Activated naive CD8-positive, alpha-beta T cell treated with anti-CD3 and anti-CD28 coated beads for 36 hours (primary cell): Measurements from ENCODE around the gene MRPL33. TPM values are rescaled to one million over a fixed set of nuclear protein-coding genes. Genes with fewer than 3 reads are reported as not detected.

ENCODE experiments used
- DNase-seq: peaks from one replicate; pipeline ENCODE4 v3.0.0; 2021
- H3K27ac Mint-ChIP-seq: one replicate; pipeline ENCODE4 v1.8.0; 2022; ENCODE audit warnings: mild to moderate bottlenecking, moderate library complexity, mixed read lengths
- H3K27me3 Mint-ChIP-seq: one replicate; pipeline ENCODE4 v1.8.0; 2022; ENCODE audit warnings: mild to moderate bottlenecking, mixed read lengths
- H3K36me3 Mint-ChIP-seq: one replicate; pipeline ENCODE4 v1.8.0; 2021; ENCODE audit warnings: mild to moderate bottlenecking, mixed read lengths
- H3K4me1 Mint-ChIP-seq: one replicate; pipeline ENCODE4 v1.8.0; 2021; ENCODE audit warnings: mixed read lengths
- H3K4me3 Mint-ChIP-seq: one replicate; pipeline ENCODE4 v1.8.0; 2022; ENCODE audit warnings: mild to moderate bottlenecking, moderate library complexity, mixed read lengths
- H3K9me3 Mint-ChIP-seq: one replicate; pipeline ENCODE4 v1.8.0; 2022; ENCODE audit warnings: mixed read lengths
- total RNA-seq, 2 experiments: library from RNA; stranded (reverse); gene quantifications; one replicate each; pipeline ENCODE4 v1.2.3, GENCODE V29; 2021

Gene MRPL33
- total RNA-seq, 2 experiments from 2014 or later, result 68.9 to 82.6 TPM

DNA sequence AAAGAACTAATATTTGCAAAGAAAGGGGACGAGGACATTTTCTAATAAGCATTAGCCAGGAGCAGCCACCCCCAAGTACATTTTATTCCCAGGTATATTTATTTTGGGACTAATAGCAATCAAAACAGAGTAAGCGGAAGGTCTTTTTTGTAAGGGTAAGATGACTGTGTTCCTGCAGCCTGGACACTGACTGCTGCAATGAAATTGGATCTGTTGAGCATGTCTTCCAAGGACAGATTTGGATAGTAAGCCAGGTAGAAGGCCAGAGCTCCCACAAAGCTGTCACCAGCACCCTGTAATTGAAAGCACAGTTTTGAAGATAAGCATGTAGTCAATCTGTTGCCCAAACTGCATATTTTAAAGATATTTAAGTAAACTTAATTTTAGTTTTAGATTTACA, 10.0 kb downstream of the MRPL33 start:
- Mint-ChIP-seq H3K4me1 (peaks cover 26% of the 10 kb centered on the region), H3K27me3 (no peaks in the 10 kb centered on the region), H3K9me3 (no peaks in the 10 kb centered on the region), H3K27ac (no peak overlapping the region), H3K36me3 (peaks cover 27% of the 10 kb centered on the region), H3K4me3 (no peak overlapping the region)
- no peak for DNase-seq

DNA sequence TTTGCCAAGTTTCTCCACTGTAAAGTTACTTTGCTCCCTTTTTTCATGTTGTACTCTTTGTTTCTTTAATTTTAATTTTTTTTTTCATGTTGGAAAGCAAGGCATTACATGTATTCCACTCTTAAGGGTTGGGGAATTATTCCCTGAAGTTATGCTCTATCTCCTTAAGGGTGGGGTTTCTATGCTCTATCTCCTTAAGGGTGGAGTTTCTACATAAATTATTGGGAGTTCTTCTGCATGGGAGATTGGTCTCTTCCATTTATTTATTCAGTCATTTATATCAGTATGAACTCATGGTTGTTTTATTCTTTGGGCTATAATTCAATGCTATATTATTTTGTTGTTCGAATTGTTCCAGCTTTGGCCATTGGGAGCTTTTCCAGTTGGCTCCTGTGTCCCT, 11.2 kb downstream of the MRPL33 start:
- no peak for DNase-seq
- Mint-ChIP-seq H3K27ac (no peak overlapping the region), H3K36me3 (peaks cover 23% of the 10 kb centered on the region), H3K4me3 (no peak overlapping the region), H3K27me3 (no peaks in the 10 kb centered on the region), H3K4me1 (peaks cover 19% of the 10 kb centered on the region), H3K9me3 (no peaks in the 10 kb centered on the region)

- H3K36me3 Mint-ChIP-seq, result no peaks in the 10 kb centered on the region
- no peak overlapping the region for H3K27ac Mint-ChIP-seq
- peaks cover 2% of the 10 kb centered on the region for H3K4me1 Mint-ChIP-seq
- no peaks in the 10 kb centered on the region for H3K27me3 Mint-ChIP-seq
- no peak for DNase-seq
- no peaks in the 10 kb centered on the region for H3K9me3 Mint-ChIP-seq
- no peak overlapping the region for H3K4me3 Mint-ChIP-seq
These were observed 19.3 kb downstream of the MRPL33 start for GRCh38 chr2:27790796-27791195.

GRCh38 chr2:27792759-27793158, 21.2 kb downstream of the MRPL33 start:
- Mint-ChIP-seq H3K36me3 (peaks cover 1% of the 10 kb centered on the region), H3K4me1 (peaks cover 2% of the 10 kb centered on the region), H3K9me3 (no peaks in the 10 kb centered on the region), H3K27me3 (no peaks in the 10 kb centered on the region), H3K27ac (no peak overlapping the region), H3K4me3 (no peak overlapping the region)
- DNase-seq, result no peak

GRCh38 chr2:27795093-27795834, 23.7 kb downstream of the MRPL33 start:
- Mint-ChIP-seq H3K4me1 (peaks cover 2% of the 10 kb centered on the region), H3K27ac (peak overlapping the region; percentile 17), H3K36me3 (peaks cover 1% of the 10 kb centered on the region), H3K9me3 (no peaks in the 10 kb centered on the region), H3K4me3 (no peak overlapping the region), H3K27me3 (no peaks in the 10 kb centered on the region)
- DNase-seq, result no peak

- no peak overlapping the region for H3K27ac Mint-ChIP-seq
- H3K4me1 Mint-ChIP-seq, result peaks cover 2% of the 10 kb centered on the region
- DNase-seq, result no peak
- no peak overlapping the region for H3K4me3 Mint-ChIP-seq
- H3K9me3 Mint-ChIP-seq, result no peaks in the 10 kb centered on the region
- H3K27me3 Mint-ChIP-seq, result no peaks in the 10 kb centered on the region
- peaks cover 1% of the 10 kb centered on the region for H3K36me3 Mint-ChIP-seq
These were observed 24.4 kb downstream of the MRPL33 start for GRCh38 chr2:27795868-27796277.

GRCh38 chr2:27796791-27797765, 25.6 kb downstream of the MRPL33 start:
- no peak overlapping the region for H3K4me3 Mint-ChIP-seq
- H3K27ac Mint-ChIP-seq, result peak overlapping the region; percentile 51
- DNase-seq, result no peak
- no peaks in the 10 kb centered on the region for H3K27me3 Mint-ChIP-seq
- peaks cover 1% of the 10 kb centered on the region for H3K36me3 Mint-ChIP-seq
- no peaks in the 10 kb centered on the region for H3K9me3 Mint-ChIP-seq
- peaks cover 2% of the 10 kb centered on the region for H3K4me1 Mint-ChIP-seq

DNA sequence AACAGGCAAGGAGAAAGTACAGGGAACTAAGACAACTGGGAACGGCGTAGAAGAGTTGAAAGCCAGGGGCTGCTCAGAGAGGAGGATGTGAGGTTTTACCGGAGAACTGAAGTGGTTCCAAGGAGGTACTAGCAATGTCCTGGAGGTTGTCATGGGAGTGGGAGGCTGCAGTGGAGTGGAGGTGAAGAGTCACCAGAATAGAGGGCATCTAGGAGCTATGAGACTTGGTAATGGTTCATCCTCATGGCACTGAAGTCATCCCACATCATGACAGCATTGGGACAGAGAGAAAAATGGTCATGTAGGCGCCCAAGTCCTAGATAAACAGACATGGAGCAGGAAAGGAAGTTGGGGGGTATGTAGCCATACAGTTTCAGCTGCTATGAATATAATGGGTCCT, 26.3 kb downstream of the MRPL33 start:
- Mint-ChIP-seq H3K4me1 (peaks cover 2% of the 10 kb centered on the region), H3K27me3 (no peaks in the 10 kb centered on the region), H3K36me3 (peaks cover 1% of the 10 kb centered on the region), H3K9me3 (no peaks in the 10 kb centered on the region), H3K27ac (no peak overlapping the region), H3K4me3 (no peak overlapping the region)
- DNase-seq, result no peak

DNA sequence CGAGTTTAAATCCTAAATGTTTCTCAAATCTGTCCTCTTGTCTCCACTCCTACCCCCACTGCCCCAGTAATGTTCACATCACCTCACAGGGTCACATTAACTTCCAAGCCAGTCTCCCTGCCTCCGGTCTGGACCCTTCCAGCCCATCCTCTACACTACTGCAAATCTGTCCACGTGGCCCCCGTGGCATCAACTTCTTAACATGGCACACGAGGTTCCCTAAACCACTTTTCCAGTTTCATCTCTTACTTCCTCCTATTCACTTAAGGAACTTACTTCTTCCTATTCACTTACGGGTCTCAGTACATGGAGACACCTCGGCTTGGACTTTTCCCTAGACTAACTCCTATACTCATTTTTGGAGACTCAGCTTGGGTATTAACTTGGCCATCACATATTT, 27.0 kb downstream of the MRPL33 start:
- Mint-ChIP-seq H3K27ac (no peak overlapping the region), H3K4me3 (no peak overlapping the region), H3K4me1 (peaks cover 2% of the 10 kb centered on the region), H3K9me3 (no peaks in the 10 kb centered on the region), H3K27me3 (no peaks in the 10 kb centered on the region), H3K36me3 (peaks cover 1% of the 10 kb centered on the region)
- no peak for DNase-seq

GRCh38 chr2:27798948-27799645, 27.6 kb downstream of the MRPL33 start:
- Mint-ChIP-seq H3K4me1 (peaks cover 2% of the 10 kb centered on the region), H3K27me3 (no peaks in the 10 kb centered on the region), H3K4me3 (no peak overlapping the region), H3K9me3 (no peaks in the 10 kb centered on the region), H3K36me3 (peaks cover 1% of the 10 kb centered on the region), H3K27ac (no peak overlapping the region)
- DNase-seq, result no peak

DNA sequence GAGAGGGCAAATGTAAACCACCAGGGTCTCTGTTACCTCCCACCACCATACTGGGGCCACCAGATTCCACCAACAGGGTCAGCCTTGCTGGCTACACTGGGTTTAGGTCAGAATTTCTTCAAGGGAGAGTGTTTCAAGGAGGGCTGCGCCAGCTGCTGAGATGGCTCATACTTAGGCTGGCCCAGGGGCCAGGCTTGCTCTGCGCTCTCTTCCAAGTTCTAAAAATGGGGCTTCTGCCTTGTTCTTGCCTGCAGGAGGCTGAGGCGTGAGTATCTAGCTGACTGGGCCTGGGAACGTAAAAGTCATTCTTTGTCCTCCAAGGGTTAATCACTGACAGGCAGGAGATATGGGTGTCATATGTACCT, 28.1 kb downstream of the MRPL33 start:
- H3K4me3 Mint-ChIP-seq, result no peak overlapping the region
- peaks cover 1% of the 10 kb centered on the region for H3K36me3 Mint-ChIP-seq
- H3K27ac Mint-ChIP-seq, result no peak overlapping the region
- H3K27me3 Mint-ChIP-seq, result no peaks in the 10 kb centered on the region
- no peaks in the 10 kb centered on the region for H3K9me3 Mint-ChIP-seq
- DNase-seq, result no peak
- H3K4me1 Mint-ChIP-seq, result peaks cover 2% of the 10 kb centered on the region

DNA sequence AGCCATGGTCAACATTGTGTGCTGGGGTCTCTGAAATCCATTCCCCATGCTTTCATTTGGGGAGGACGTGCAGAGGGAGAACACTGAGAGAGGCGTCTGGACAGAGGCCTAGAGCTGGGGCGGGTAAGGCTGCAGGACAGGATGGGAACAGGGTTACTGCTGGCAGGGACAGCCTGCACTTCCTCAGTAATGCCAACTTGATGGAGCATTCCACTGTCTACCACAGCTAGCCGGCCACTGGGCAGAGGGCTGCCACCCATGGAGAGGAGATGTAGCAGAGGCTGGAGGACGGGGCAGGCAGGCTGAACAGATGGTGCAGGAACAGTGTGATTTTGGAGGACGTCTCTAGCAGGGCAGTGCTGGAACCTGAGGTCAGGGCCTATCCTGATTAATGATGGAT, 29.3 kb downstream of the MRPL33 start:
- Mint-ChIP-seq H3K4me1 (no peaks in the 10 kb centered on the region), H3K27ac (no peak overlapping the region), H3K36me3 (peaks cover under 1% of the 10 kb centered on the region), H3K27me3 (no peaks in the 10 kb centered on the region), H3K9me3 (no peaks in the 10 kb centered on the region), H3K4me3 (no peak overlapping the region)
- no peak for DNase-seq

DNA sequence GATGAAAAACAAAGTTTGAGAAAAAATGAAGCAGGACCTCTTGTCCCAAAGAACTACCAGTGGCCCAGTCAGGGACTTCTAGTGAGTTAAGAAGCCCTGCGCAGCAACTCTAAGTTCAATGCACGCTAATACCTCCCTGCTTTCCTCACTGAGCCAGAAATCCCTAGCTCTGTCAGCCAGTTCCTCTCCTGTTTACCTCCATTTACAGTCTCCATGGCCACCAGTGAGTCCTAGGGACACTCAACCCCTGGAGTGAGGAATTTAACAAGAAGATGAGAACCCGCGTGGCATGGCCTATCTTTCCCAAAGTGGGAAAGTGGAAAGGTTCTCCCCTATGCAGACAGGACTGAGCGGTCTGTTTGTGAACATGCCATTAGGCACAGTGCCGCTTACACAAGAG, 31.0 kb downstream of the MRPL33 start:
- H3K4me3 Mint-ChIP-seq, result no peak overlapping the region
- H3K27me3 Mint-ChIP-seq, result no peaks in the 10 kb centered on the region
- no peak overlapping the region for H3K27ac Mint-ChIP-seq
- H3K36me3 Mint-ChIP-seq, result no peaks in the 10 kb centered on the region
- no peaks in the 10 kb centered on the region for H3K4me1 Mint-ChIP-seq
- DNase-seq, result no peak
- H3K9me3 Mint-ChIP-seq, result no peaks in the 10 kb centered on the region

DNA sequence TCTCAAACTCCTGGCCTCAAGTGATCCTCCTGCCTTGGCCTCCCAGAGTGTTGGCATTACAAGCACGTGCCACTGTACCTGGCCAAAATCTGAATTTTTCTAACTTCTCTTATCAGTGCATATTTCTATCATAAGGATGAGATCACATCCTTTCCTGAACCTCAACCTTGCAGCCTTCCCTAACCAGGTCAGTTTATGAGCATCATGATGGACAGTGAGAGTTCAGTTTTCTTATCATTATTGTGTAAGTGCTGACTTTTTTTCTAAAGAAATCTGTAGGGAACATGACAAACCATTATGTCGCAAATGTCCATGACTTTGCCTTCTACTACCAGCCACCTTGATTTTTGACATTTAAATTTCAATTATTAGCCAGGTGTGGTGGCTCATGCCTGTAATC, 31.5 kb downstream of the MRPL33 start:
- Mint-ChIP-seq H3K9me3 (no peaks in the 10 kb centered on the region), H3K27me3 (no peaks in the 10 kb centered on the region), H3K36me3 (no peaks in the 10 kb centered on the region), H3K4me1 (no peaks in the 10 kb centered on the region), H3K4me3 (no peak overlapping the region), H3K27ac (no peak overlapping the region)
- no peak for DNase-seq

GRCh38 chr2:27804146-27804545, 32.6 kb downstream of the MRPL33 start:
- Mint-ChIP-seq H3K4me3 (no peak overlapping the region), H3K4me1 (no peaks in the 10 kb centered on the region), H3K9me3 (no peaks in the 10 kb centered on the region), H3K27ac (no peak overlapping the region), H3K36me3 (no peaks in the 10 kb centered on the region), H3K27me3 (no peaks in the 10 kb centered on the region)
- DNase-seq, result no peak
